Motor neuron (in vitro differentiated cells): ENCODE results near the gene DNAJC15. TPM values are rescaled to one million over a fixed set of nuclear protein-coding genes. Genes with fewer than 3 reads are reported as not detected.

ENCODE experiments used
- ATAC-seq, 8 experiments: fragments of 200-7000 bp; cut with Tn5 transposase; replicated peaks in 6 of 8; 2 replicates each; pipeline ENCODE4 v1.8.0; 2021; ENCODE audit warnings: mild to moderate bottlenecking in 8 of 8, moderate library complexity in 8 of 8
- H3K27ac ChIP-seq, 2 donors: fragments of 250-450 bp; sonication (Bioruptor Pico); 2 replicates each; pipeline ENCODE4 v1.9.0; 2021; ENCODE audit warnings: antibody characterized with exemption in 2 of 2, mild to moderate bottlenecking in 2 of 2, moderate library complexity in 1 of 2
- H3K4me1 ChIP-seq, 2 donors: fragments of 250-450 bp; sonication (Bioruptor Pico); replicated peaks in 1 of 2; 2 replicates each; pipeline ENCODE4 v1.6.1; 2021; ENCODE audit warnings: antibody characterized with exemption in 2 of 2, mild to moderate bottlenecking in 2 of 2, moderate library complexity in 1 of 2
- H3K4me3 ChIP-seq, 5 donors: fragments of 250-450 bp; sonication (Bioruptor Pico); 2 replicates each; pipeline ENCODE4 v1.9.0; 2021; ENCODE audit warnings: antibody characterized with exemption in 5 of 5, mild to moderate bottlenecking in 5 of 5, moderate library complexity in 4 of 5
- WGBS, 10 experiments: fragments of 450-650 bp; shearing (Covaris generic); methylation state at CpG; one replicate each; pipeline ENCODE4 v1.0.0; 2022; 5-methylcytosine and 5-hydroxymethylcytosine counted together
- in situ Hi-C, 9 experiments: fragments of 400-800 bp; cut with MboI; loops; one replicate each; pipeline ENCODE4 v1.15.0; 2021; ENCODE audit warnings: low sequenced_read_pairs in 9 of 9, low pct_unique_long_range_greater_than_20kb in 2 of 9; ENCODE audit not compliant: unreplicated experiment in 9 of 9
- total RNA-seq, 8 experiments: library from RNA; unstranded; fragments of 300-600 nt; gene quantifications; 2 replicates each; pipeline versions ENCODE4 v1.2.3 to v1.2.4, GENCODE V29; 2022

DNAJC15 gene
- total RNA-seq, 8 experiments from 2014 or later = 0.13 to 14.4 (median 1.9) TPM

DNA sequence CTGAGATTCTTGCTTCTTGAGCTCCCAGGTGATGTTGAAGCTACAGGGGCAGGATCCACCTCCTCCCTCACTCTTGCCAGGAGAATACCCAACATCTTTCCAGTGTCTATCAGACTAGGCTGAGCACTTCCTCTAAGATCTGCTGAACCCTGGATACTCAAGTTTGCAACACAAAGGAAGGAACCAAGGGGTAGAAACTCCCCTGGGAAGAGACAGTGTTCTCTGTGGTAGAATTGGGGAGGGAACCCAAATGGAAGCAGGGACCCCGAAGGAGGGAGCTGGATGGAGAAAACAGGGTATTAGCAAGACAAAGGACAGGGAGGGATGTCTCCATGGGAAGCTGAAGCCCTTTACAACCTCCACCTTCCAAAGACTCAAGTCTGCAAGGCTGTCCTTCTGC, 117.6 kb downstream of the DNAJC15 start:
- ATAC-seq = no peak
- Histone ChIP-seq H3K4me1 (peaks cover 31 to 35% of the 10 kb centered on the region in 2 donors), H3K4me3 (no peak overlapping the region), H3K27ac (no peak overlapping the region)
- 0 to 60% (median 10%) methylated on average over 1 of the region's 1 CpG; no CpG with 5 or more reads in 4 of the 10 experiments for WGBS, 10 experiments
- in situ Hi-C loops = no loop called here

GRCh38 chr13:43141685-43142084, 118.3 kb downstream of the DNAJC15 start:
- ATAC-seq = no peak
- WGBS, 10 experiments = 20 to 100% (median 82%) methylated on average over 1 to 4 of the region's 4 CpGs; no CpG with 5 or more reads in 4 of the 10 experiments
- H3K4me1 ChIP-seq = peaks cover 33 to 36% of the 10 kb centered on the region in 2 donors
- H3K4me3 ChIP-seq = no peak overlapping the region
- in situ Hi-C loops = no loop called here
- no peak overlapping the region for H3K27ac ChIP-seq

DNA sequence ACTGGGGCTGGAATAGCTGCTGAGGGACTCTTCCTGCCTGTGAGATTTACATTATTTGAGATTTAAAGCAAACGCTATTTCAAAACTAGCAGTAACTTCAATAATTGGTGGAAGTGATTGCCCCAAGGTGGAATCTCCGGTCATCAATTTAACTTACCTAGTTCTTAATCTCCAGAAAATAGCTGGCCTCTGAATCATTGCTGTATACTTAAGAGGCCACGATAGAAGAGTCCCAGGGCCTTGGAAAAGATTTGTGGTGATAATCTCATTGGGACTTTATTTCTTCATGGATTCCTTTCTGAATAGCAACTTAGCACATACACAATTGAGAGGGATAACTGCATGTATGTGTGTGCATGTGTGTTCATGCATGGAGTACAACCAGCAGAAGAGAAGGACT, 120.2 kb downstream of the DNAJC15 start:
- no peak for ATAC-seq
- Histone ChIP-seq H3K27ac (no peak overlapping the region), H3K4me1 (peaks cover 26 to 29% of the 10 kb centered on the region in 2 donors), H3K4me3 (no peak overlapping the region)
- WGBS, 10 experiments = 38 to 100% (median 60%) methylated on average over 1 to 3 of the region's 3 CpGs; no CpG with 5 or more reads in 3 of the 10 experiments
- in situ Hi-C loops = no loop called here

DNA sequence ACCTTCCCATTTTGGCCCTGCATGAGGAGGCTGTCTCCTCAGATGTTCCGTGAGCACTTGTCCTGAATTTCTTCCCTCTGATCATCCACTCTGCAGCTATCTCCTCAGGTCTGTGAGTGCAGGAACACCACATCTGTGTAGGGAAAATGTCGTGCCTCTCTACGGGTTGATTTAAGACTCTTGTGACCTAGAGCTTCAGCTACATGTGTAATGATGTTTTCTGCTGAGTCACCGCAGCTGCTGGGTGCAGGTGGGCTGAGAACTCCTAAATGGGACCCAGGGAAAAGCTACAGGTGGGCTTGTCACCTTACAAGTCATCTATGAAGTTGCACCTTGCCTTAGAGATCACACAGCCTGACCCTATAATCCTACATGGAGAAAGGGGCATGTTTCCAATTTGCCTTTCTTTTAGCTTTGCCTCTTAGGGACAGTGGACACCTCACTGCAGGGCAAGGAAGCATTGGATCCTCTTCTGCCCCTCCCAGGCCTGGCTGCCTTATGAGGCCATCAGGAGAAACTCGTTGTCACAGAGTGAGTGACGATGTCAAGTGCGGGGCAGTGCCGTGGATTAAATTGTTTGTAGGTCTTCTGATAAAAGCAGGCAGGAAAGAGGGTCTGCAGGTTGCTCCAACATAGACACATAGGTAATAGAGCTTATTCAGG, 122.3 kb downstream of the DNAJC15 start:
- H3K27ac ChIP-seq = no peak overlapping the region
- peaks cover 18 to 23% of the 10 kb centered on the region in 2 donors for H3K4me1 ChIP-seq
- peak in 4 of 8 experiments; percentile 58 to 72 (median 68) for ATAC-seq
- no peak overlapping the region for H3K4me3 ChIP-seq
- 40 to 92% (median 81%) methylated on average over 1 to 7 of the region's 8 CpGs; no CpG with 5 or more reads in 3 of the 10 experiments for WGBS, 10 experiments
- in situ Hi-C loops = no loop called here

- Histone ChIP-seq H3K27ac (no peak overlapping the region), H3K4me1 (peaks cover 10 to 19% of the 10 kb centered on the region in 2 donors), H3K4me3 (no peak overlapping the region)
- WGBS, 10 experiments = 13 to 88% (median 80%) methylated on average over 1 to 3 of the region's 3 CpGs
- in situ Hi-C loops = no loop called here
- ATAC-seq = peak in 2 of 8 experiments; percentile 44 to 48
Observed at GRCh38 chr13:43146400-43146799, 123.0 kb downstream of the DNAJC15 start.

DNA sequence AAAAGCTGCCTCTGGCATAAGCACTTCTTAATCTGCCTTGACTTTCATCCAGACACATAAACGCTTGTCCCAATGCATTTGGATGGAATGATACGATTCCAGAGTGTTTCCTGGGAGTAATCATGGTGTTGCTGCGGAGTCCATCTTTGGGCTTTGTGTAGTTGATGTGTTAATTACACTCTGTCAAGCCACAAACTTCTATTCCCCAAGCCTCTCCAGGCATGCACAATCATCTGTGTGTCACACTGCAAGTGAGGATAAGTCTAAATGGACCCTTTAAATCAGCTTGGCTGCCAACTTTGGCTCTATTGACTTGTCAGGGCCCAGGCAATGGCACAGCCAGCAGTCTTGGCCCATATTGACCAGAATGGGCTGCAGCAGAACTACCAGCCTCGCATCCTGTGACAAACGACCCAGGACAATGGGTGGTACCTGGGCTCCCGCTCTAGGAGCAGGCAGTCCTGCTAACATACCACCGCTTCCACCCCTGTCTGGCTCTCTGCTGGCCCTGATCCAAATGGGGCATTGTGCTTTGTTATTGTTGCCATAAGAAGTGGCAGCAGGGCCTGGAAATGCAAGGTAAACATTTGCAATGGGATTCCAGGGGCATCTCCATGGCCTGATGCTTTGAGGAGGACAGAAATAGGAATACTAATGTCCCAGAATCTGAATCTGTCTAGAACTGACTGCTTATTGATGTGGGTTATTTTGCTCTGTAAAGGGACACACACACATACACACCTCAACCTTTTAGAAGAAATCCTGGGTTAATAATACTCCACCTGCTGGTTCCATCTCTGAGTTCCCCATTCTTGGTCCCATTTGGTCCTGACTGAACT, 127.2 kb downstream of the DNAJC15 start:
- in situ Hi-C loops = no loop called here
- Histone ChIP-seq H3K4me1 (peaks cover 4 to 11% of the 10 kb centered on the region in 2 donors), H3K4me3 (no peak overlapping the region), H3K27ac (no peak overlapping the region)
- ATAC-seq = peak in 3 of 8 experiments; percentile 65 to 84 (median 67)
- 54 to 96% (median 78%) methylated on average over 1 to 6 of the region's 7 CpGs; no CpG with 5 or more reads in 2 of the 10 experiments for WGBS, 10 experiments

DNA sequence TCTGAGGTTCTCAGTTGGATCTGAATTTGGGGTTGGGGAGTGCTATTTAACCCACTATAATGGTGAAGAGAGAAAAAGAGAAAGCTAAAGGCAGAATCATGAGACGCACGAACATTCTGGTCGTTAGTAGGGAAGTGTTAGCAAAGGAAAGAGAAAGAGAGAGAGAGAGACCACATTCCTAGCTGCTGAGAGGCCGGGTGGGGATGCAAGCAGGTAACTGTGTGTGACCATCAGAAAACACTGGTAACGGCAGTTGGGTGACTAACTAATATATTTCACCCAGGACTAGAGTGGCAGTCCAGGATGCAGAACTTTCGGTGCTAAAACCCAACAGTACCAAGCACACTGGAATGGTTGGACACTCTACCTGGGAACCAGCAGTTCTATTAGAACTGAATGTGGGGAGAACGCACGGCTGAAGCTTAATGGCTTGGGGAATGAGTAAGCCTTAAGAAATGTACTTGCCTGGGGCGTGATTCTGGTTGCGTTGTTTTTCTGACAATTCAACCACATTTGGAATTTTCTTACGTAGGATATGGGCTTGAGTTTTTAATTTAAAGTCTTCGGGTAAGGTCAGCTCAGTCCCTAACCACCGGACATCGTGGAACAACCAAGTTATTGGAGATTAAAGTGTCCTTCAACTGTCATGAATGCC, 130.2 kb downstream of the DNAJC15 start:
- peaks cover 0 to 3% of the 10 kb centered on the region in 2 donors for H3K4me1 ChIP-seq
- ATAC-seq = peak in 3 of 8 experiments; percentile 56 to 78 (median 62)
- WGBS, 10 experiments = 51 to 100% (median 87%) methylated on average over 1 to 12 of the region's 14 CpGs; no CpG with 5 or more reads in 2 of the 10 experiments
- H3K4me3 ChIP-seq = no peak overlapping the region
- in situ Hi-C loops = no loop called here
- no peak overlapping the region for H3K27ac ChIP-seq

- 5 to 100% (median 84%) methylated on average over 1 to 5 of the region's 5 CpGs for whole genome bisulfite sequencing, 10 experiments
- ATAC-seq = peak in 3 of 8 experiments; percentile 76 to 91 (median 86)
- Histone ChIP-seq H3K4me3 (no peak overlapping the region), H3K27ac (no peak overlapping the region), H3K4me1 (peaks cover 0 to 3% of the 10 kb centered on the region in 2 donors)
- in situ Hi-C loops = no loop called here
Observed at GRCh38 chr13:43154156-43154651, 130.8 kb downstream of the DNAJC15 start.

GRCh38 chr13:43154839-43155238, 131.5 kb downstream of the DNAJC15 start:
- in situ Hi-C loops = no loop called here
- ATAC-seq = no peak
- H3K27ac ChIP-seq = no peak overlapping the region
- H3K4me1 ChIP-seq = peaks cover 5 to 9% of the 10 kb centered on the region in 2 donors
- H3K4me3 ChIP-seq = no peak overlapping the region
- 59 to 100% (median 100%) methylated on average over 1 to 3 of the region's 3 CpGs; no CpG with 5 or more reads in 5 of the 10 experiments for WGBS, 10 experiments

DNA sequence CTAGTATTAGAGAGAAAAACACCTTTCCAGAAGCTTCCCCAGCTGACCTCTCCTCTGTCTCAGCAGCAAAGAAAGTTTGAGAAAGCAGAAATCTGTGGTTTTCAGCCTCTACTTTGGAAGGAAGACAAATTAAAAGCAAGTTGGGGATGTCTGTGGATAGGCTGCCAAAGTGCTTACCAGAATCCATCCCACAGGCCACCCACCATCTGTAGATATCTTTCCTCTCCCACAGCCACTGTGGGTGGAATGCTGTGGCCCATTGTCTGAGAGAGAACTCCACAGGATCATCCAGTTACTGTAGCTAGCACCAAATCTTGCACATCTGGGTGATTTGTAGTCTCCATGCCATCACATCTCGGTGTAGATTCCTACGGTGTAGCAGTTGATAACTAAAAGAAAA, 133.5 kb downstream of the DNAJC15 start:
- Histone ChIP-seq H3K4me3 (no peak overlapping the region), H3K4me1 (peaks cover 7 to 9% of the 10 kb centered on the region in 2 donors), H3K27ac (no peak overlapping the region)
- WGBS, 10 experiments = 56 to 100% (median 95%) methylated on average over 1 to 2 of the region's 2 CpGs; no CpG with 5 or more reads in 1 of the 10 experiments
- in situ Hi-C loops = no loop called here
- no peak for ATAC-seq

GRCh38 chr13:43157796-43158195, 134.4 kb downstream of the DNAJC15 start:
- in situ Hi-C loops = no loop called here
- 50 to 71% (median 60%) methylated on average over 1 of the region's 2 CpGs; no CpG with 5 or more reads in 7 of the 10 experiments for WGBS, 10 experiments
- Histone ChIP-seq H3K4me3 (no peak overlapping the region), H3K27ac (no peak overlapping the region), H3K4me1 (peaks cover 7 to 9% of the 10 kb centered on the region in 2 donors)
- ATAC-seq = no peak

DNA sequence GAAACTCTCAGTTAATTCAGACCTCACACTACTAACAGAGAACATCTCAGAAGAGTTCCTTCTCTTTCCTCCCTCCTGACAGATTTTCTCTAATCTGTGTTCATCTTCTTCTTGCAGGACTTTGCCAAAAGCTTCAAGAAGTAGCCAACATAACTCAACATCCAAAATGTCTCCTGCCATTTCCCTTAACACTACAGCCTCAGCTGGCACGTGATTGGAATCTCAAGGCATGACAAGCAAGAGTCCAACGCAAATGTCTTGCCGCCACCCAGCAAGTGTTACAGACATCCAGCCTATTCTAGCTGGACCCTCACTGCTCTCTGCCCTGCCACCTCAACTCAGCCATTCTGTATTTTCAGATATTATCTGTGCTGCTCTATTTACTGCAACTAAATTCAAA, 135.1 kb downstream of the DNAJC15 start:
- in situ Hi-C loops = no loop called here
- Histone ChIP-seq H3K4me1 (peaks cover 7 to 9% of the 10 kb centered on the region in 2 donors), H3K4me3 (no peak overlapping the region), H3K27ac (no peak overlapping the region)
- no peak for ATAC-seq
- WGBS, 10 experiments = 40 to 100% (median 95%) methylated on average over 1 to 3 of the region's 3 CpGs; no CpG with 5 or more reads in 3 of the 10 experiments
